ENCODE results near the gene CST9. TPM values are rescaled to one million over a fixed set of nuclear protein-coding genes. Genes with fewer than 3 reads are reported as not detected.

The CST9 gene
- total RNA-seq, 2 donors from 2014 or later, result not detected

- ATAC-seq (no peak), DNase-seq (no peak)
- no peaks in the 10 kb centered on the region for H3K9me3 ChIP-seq (ENCODE audit: control insufficient read depth, low read length, poor library complexity, severe bottlenecking)
- Mint-ChIP-seq H3K4me1 (peaks cover 6% of the 10 kb centered on the region), H3K36me3 (ENCODE audit: low read depth) (peaks cover 5% of the 10 kb centered on the region), H3K27me3 (peaks cover 42% of the 10 kb centered on the region), H3K4me3 (no peak overlapping the region), H3K27ac (no peak overlapping the region)
Observed at GRCh38 chr20:23634044-23634801, 28.5 kb upstream of the CST9 start.

DNA sequence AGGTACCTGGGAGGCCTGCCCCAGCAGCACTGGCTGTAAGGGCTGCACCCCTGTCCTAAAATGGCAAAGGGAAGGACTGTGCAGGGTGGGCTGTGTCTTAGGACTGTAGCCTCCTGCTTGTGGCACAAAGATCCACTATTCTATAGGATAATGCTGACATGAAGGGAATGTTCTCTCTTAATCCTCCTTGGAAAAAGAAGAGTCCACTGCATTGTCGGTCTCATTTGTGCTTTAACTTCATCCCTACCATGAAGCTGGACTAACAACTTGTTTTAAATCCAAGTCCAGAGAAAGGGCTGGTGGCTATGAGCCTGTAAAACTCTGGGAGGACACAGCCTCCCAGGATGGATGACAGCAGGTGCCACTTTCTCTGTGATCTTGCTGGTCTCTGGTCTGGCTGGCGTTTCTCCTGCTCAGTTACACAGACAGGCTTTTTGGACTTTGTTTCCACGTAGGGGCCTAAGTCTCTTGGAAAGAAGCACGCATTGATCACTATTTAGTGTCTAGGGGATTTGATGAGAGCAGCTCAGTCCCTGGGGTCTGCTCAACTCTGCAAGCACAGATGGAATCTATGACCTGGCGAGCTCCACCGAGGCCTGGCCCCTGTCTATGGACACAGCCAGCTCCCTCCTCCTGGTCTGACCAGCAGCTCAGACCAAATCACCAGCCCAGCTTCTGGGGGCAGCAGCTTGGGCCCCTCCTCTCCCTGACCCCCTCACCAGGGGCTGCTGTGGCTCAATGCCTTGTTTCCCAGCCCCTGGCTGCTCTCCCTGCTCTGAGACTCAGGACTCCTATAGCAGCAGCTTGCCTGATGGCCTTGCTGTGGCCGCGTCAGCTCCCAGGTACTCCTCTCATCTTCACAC is 27.2 kb upstream of the CST9 start:
- H3K9me3 ChIP-seq (ENCODE audit: control insufficient read depth, low read length, poor library complexity, severe bottlenecking), result no peaks in the 10 kb centered on the region
- ATAC-seq, result no peak
- H3K27me3 Mint-ChIP-seq, result peaks cover 42% of the 10 kb centered on the region
- H3K27ac Mint-ChIP-seq, result no peak overlapping the region
- peaks cover 7% of the 10 kb centered on the region for H3K36me3 Mint-ChIP-seq (ENCODE audit: low read depth)
- DNase-seq, result no peak
- H3K4me3 Mint-ChIP-seq, result no peak overlapping the region
- peaks cover 6% of the 10 kb centered on the region for H3K4me1 Mint-ChIP-seq

DNA sequence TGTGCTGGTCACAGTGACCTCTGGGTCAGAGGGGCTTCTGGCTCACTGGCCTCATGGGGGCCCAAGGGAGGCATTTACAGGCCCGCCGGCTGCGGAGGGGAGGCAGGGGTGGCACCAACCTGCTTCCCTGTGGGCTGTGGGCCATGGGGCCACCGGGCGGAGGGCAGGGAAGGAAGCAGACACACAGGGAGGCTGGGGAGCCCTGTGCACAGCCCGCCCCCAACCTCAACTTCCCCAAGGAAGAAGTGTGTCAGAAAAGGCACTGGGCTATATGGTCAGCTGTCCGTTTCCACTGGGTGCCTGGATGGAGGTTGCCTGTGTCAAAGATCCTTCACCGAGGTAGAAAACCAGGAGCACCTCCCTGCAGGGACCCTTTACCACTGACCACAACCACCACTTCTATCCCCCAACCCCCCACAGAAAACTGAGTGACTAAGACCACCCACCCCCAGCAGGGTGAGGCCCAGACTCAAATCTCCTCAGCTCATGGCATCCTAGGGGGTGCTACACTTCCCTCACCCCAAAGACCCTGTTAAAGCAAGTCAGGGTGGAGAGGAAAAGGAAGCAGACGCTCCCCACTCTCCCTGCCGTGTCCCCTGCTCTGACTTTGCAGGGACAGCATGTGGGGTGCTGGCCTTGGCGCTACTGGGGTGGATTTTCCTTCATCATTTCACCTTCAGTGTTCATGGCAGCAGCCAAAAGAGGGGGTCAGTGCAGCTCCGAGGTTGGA is 26.4 kb upstream of the CST9 start:
- H3K27me3 Mint-ChIP-seq, result peaks cover 42% of the 10 kb centered on the region
- no peaks in the 10 kb centered on the region for H3K9me3 ChIP-seq (ENCODE audit: control insufficient read depth, low read length, poor library complexity, severe bottlenecking)
- ATAC-seq (no peak), DNase-seq (no peak)
- peaks cover 6% of the 10 kb centered on the region for H3K4me1 Mint-ChIP-seq
- peaks cover 7% of the 10 kb centered on the region for H3K36me3 Mint-ChIP-seq (ENCODE audit: low read depth)
- H3K27ac Mint-ChIP-seq, result no peak overlapping the region
- H3K4me3 Mint-ChIP-seq, result no peak overlapping the region

DNA sequence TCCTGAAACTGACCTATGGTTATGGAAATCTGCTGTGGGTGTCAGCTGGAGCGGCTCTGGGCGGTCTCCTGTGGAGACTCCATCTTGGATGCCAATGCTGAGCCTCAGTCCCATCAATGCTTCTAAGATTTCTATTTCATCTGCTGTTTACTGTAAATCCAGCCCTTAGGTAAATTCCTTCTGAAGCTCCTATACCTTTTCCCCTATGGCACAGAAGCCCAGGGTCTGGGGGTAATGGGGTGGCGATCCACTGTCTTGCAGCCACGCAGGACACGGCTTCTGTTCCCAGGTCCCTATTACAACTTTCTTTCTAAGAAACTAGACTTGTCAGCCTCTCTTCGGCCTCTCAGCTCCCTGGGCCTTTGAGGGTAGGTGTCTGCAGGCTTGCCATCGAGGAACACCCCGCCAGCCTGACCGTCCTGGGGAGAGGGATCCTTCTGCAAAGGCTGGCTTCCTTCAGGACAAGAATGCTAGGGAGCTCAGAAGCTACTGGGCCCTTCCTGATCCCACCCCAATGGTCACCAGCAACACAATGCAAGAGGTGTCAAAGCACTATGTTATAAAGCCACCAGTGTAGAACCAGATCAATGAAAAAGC is 25.6 kb upstream of the CST9 start:
- no peaks in the 10 kb centered on the region for H3K9me3 ChIP-seq (ENCODE audit: control insufficient read depth, low read length, poor library complexity, severe bottlenecking)
- Mint-ChIP-seq H3K4me1 (peaks cover 4% of the 10 kb centered on the region), H3K27ac (no peak overlapping the region), H3K4me3 (no peak overlapping the region), H3K27me3 (peaks cover 34% of the 10 kb centered on the region), H3K36me3 (ENCODE audit: low read depth) (peaks cover 4% of the 10 kb centered on the region)
- ATAC-seq, result no peak
- no peak for DNase-seq

DNA sequence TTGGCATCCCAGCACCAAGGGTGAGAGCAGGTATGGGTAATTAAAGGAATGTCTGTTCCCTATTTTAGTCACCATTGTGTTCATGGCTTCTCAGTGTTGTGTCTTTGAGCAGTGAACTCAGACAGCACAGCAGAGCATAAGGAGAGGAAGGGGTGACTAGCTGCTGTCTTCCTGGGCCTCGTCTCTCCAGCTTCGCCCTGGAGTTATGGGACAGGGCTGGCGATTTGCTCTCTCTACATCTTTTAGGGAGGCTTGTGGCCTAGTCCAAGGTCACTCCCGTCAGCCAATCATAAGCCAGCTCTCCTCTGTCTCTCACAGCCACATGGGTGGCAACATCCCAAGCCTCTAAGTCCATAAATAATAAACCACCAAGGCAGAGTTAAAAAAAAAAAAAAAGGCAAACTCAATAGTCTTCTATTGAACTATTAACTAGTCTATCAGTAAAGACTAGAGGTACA is 24.7 kb upstream of the CST9 start:
- H3K4me3 Mint-ChIP-seq, result no peak overlapping the region
- no peak overlapping the region for H3K27ac Mint-ChIP-seq

DNA sequence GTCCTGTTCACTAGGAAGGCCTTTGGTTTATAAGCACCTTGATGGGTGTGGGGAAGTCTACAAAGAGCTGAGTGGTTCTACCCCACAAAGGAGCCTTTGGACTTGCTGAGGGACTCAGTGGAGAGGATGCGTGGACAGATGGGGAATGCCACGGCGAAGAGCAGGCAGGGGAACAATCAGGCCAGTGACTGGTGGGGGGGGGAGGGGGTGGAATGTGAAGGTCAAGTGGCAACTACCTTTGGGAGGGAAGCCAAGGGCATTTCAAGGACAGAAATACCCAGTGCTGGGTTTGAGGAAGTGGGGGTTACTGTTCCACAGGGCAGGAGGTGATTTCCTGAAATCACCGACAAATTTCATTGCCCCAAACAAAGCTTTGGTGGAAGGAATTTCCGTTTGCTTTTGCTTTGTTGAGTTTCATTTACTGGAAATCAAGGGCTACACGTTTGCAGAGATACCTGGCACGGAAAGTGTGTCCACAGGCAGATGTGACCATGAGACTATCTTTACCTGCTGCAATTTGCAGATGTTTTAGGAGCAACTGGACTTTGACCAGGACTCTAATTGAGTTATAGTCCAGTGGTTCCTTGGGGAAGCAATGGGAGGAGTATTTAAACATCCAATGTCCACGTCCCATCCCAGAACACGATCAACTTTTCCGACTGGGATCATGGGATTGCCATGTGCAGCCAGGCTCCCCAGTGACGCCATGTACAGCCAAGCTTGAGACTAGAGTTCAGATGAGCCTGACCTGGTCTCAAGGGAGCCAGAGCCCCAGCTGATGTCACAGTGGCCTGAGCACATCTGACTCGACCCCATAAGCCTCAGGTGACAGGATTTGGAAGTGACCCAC is 24.1 kb upstream of the CST9 start:
- ATAC-seq (no peak), DNase-seq (no peak)
- H3K36me3 Mint-ChIP-seq (ENCODE audit: low read depth), result peaks cover 4% of the 10 kb centered on the region
- no peak overlapping the region for H3K4me3 Mint-ChIP-seq
- peaks cover 23% of the 10 kb centered on the region for H3K27me3 Mint-ChIP-seq
- no peak overlapping the region for H3K27ac Mint-ChIP-seq
- H3K9me3 ChIP-seq (ENCODE audit: control insufficient read depth, low read length, poor library complexity, severe bottlenecking), result no peaks in the 10 kb centered on the region
- H3K4me1 Mint-ChIP-seq, result peaks cover under 1% of the 10 kb centered on the region

More for the DNA sequence above, 24.7 kb upstream of the CST9 start:
- no peaks in the 10 kb centered on the region for H3K9me3 ChIP-seq (ENCODE audit: control insufficient read depth, low read length, poor library complexity, severe bottlenecking)
- ATAC-seq (no peak), DNase-seq (no peak)
- peaks cover 4% of the 10 kb centered on the region for H3K36me3 Mint-ChIP-seq (ENCODE audit: low read depth)
- H3K27me3 Mint-ChIP-seq, result peaks cover 30% of the 10 kb centered on the region
- H3K4me1 Mint-ChIP-seq, result peaks cover 4% of the 10 kb centered on the region

GRCh38 chr20:23629017-23629541 is 23.4 kb upstream of the CST9 start:
- peaks cover 2% of the 10 kb centered on the region for H3K36me3 Mint-ChIP-seq (ENCODE audit: low read depth)
- peaks cover 21% of the 10 kb centered on the region for H3K27me3 Mint-ChIP-seq
- no peak for DNase-seq
- no peak overlapping the region for H3K4me3 Mint-ChIP-seq
- no peaks in the 10 kb centered on the region for H3K9me3 ChIP-seq (ENCODE audit: control insufficient read depth, low read length, poor library complexity, severe bottlenecking)
- peaks cover 3% of the 10 kb centered on the region for H3K4me1 Mint-ChIP-seq
- H3K27ac Mint-ChIP-seq, result no peak overlapping the region
- no peak for ATAC-seq

GRCh38 chr20:23628402-23629016 is 22.8 kb upstream of the CST9 start:
- no peak for DNase-seq
- H3K4me3 Mint-ChIP-seq, result no peak overlapping the region
- H3K27me3 Mint-ChIP-seq, result peaks cover 23% of the 10 kb centered on the region
- peaks cover 2% of the 10 kb centered on the region for H3K36me3 Mint-ChIP-seq (ENCODE audit: low read depth)
- H3K9me3 ChIP-seq (ENCODE audit: control insufficient read depth, low read length, poor library complexity, severe bottlenecking), result no peaks in the 10 kb centered on the region
- H3K27ac Mint-ChIP-seq, result no peak overlapping the region
- ATAC-seq, result no peak
- peaks cover 3% of the 10 kb centered on the region for H3K4me1 Mint-ChIP-seq

GRCh38 chr20:23627501-23627900 is 21.8 kb upstream of the CST9 start:
- H3K4me1 Mint-ChIP-seq, result peaks cover 3% of the 10 kb centered on the region
- H3K4me3 Mint-ChIP-seq, result no peak overlapping the region
- H3K27me3 Mint-ChIP-seq, result peaks cover 23% of the 10 kb centered on the region
- H3K36me3 Mint-ChIP-seq (ENCODE audit: low read depth), result peaks cover 2% of the 10 kb centered on the region
- ATAC-seq (no peak), DNase-seq (no peak)
- H3K9me3 ChIP-seq (ENCODE audit: control insufficient read depth, low read length, poor library complexity, severe bottlenecking), result no peaks in the 10 kb centered on the region
- no peak overlapping the region for H3K27ac Mint-ChIP-seq

GRCh38 chr20:23626040-23626620 is 20.4 kb upstream of the CST9 start:
- H3K27ac Mint-ChIP-seq, result no peak overlapping the region
- H3K4me3 Mint-ChIP-seq, result no peak overlapping the region
- no peak for DNase-seq
- no peak for ATAC-seq
- H3K9me3 ChIP-seq (ENCODE audit: control insufficient read depth, low read length, poor library complexity, severe bottlenecking), result no peaks in the 10 kb centered on the region
- H3K4me1 Mint-ChIP-seq, result peaks cover 3% of the 10 kb centered on the region
- peaks cover 28% of the 10 kb centered on the region for H3K27me3 Mint-ChIP-seq
- H3K36me3 Mint-ChIP-seq (ENCODE audit: low read depth), result peaks cover 4% of the 10 kb centered on the region

DNA sequence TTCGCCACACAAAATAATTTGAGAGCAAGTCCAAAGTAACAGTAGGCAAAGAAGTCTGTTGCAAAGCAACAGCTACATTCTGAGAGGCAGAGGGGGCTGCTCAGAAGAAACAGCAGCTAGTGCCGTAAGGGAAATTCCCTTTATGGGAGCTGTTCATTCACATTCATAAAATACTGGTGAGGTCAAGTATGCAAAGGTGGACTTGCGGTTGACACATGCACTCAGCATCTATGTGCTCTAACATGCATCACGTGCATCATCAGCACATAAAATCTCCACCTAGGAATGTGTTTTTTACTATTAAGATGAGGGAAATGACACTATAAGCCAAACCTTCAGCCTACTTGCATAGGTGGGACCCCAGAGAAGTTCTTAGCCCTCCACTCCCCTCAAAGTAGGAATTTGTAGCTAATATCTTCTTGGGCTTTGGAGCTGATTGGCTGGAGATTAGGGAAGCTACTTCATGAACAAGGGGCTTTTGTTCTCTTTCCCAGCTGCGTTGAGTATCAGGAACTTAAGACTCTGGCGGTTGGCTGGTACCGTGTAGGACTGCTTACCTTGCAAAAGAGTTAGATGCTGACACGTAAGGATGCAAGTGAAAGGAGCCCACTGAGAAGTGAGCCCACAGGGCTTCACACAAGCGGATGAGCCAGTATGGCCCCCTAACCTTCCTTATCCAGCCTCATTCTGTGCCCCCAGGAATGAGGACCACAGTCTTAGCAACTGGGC is 19.7 kb upstream of the CST9 start:
- Mint-ChIP-seq H3K4me1 (peaks cover 3% of the 10 kb centered on the region), H3K4me3 (no peak overlapping the region), H3K27me3 (peaks cover 34% of the 10 kb centered on the region), H3K36me3 (ENCODE audit: low read depth) (peaks cover 4% of the 10 kb centered on the region), H3K27ac (no peak overlapping the region)
- no peak for DNase-seq
- H3K9me3 ChIP-seq (ENCODE audit: control insufficient read depth, low read length, poor library complexity, severe bottlenecking), result no peaks in the 10 kb centered on the region
- ATAC-seq, result no peak
